Breast epithelium (tissue), 3 donors: Measurements from ENCODE around the gene ATP8B4.

ENCODE experiments used
- POLR2A ChIP-seq: fragments of 450-650 bp; IDR thresholded peaks from one replicate; pipeline ENCODE4 v1.6.1; 2016; ENCODE audit warnings: antibody characterized with exemption, mild to moderate bottlenecking, moderate library complexity
- POLR2AphosphoS5 ChIP-seq, 3 donors: sonication (generic); formaldehyde crosslinking; IDR thresholded peaks; one replicate each; pipeline ENCODE4 v1.6.1; 2017; ENCODE audit warnings: antibody characterized with exemption in 3 of 3

DNA sequence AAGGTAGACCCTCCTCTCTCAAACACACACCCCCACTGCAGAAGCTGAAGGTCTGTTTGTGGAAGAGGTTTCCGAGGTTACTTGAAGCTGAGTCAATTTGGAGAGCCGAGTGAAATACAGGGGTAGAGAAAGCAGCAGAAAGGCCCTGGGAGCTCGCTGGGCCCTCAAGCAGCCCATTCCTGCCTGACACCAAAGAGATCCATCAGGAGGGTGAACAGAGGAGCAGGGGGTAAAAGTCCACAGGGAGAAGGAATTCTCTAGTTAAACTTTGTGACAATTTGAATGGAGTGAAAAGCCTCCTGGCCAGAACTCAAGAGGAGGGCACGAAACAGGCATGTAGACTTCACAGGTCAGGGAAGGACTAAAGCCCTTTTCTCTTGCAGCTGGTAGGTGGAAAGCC lies 49.3 kb upstream of the ATP8B4 start:
- TF ChIP-seq POLR2A = no peak
- no peak for TF ChIP-seq POLR2AphosphoS5 (IDR thresholded peaks at IDR 0.05)
